ENCODE data around the gene APBB2.

DNA sequence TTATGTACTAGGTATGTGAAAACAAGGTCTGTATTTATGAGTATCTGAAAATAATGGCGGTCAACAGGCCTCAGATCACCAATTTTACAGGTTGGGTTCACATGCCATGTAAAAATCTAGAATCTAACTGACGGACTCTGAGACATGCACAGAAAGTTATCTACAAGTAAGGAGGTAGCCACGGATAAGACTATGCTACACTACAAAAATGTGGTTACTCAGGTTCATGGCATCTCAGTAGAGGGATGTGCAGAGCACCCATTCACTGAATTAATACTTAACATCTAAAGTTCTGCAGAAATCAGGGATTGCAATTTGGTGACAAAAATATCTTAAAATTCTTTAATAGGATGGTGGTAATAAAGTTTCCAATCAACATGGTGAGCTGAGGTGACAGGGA, 155.9 kb downstream of the APBB2 start:
- TF ChIP-seq, protein P1, sequence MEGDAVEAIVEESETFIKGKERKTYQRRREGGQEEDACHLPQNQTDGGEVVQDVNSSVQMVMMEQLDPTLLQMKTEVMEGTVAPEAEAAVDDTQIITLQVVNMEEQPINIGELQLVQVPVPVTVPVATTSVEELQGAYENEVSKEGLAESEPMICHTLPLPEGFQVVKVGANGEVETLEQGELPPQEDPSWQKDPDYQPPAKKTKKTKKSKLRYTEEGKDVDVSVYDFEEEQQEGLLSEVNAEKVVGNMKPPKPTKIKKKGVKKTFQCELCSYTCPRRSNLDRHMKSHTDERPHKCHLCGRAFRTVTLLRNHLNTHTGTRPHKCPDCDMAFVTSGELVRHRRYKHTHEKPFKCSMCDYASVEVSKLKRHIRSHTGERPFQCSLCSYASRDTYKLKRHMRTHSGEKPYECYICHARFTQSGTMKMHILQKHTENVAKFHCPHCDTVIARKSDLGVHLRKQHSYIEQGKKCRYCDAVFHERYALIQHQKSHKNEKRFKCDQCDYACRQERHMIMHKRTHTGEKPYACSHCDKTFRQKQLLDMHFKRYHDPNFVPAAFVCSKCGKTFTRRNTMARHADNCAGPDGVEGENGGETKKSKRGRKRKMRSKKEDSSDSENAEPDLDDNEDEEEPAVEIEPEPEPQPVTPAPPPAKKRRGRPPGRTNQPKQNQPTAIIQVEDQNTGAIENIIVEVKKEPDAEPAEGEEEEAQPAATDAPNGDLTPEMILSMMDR (conservative IDR thresholded peaks at IDR 0.05) = no peak
- no peak for TF ChIP-seq EZH2 (IDR thresholded peaks at IDR 0.05; ENCODE audit: low read depth)
